PC-9 (cell line): ENCODE results near the gene GPR137. TPM values are rescaled to one million over a fixed set of nuclear protein-coding genes. Genes with fewer than 3 reads are reported as not detected.

Experiments used
- BruUV-seq: library from RNA; stranded (reverse); fragments of 400-500 nt; replicated peaks from 2 replicates; lab custom pipeline; 2021; lab: Mats Ljungman, UMichigan
- CTCF ChIA-PET: fragments of 300-600 bp; sonication (Branson Sonifier 250); formaldehyde crosslinking; loops from one replicate; lab custom pipeline; 2022; ENCODE audit warnings: antibody characterized with exemption; lab: Charles Lee
- POLR2A ChIA-PET: fragments of 300-600 bp; sonication (Branson Sonifier 250); formaldehyde crosslinking; loops from one replicate; lab custom pipeline; 2022; ENCODE audit warnings: antibody characterized with exemption; ENCODE audit not compliant: unreplicated experiment; lab: Charles Lee
- DNase-seq, 2 experiments: peaks; one replicate each; pipeline versions ENCODE4 v3.0.0 to v3.0.0-alpha.2; 2015 to 2022; ENCODE audit warnings: mixed read lengths in 1 of 2
- H2AFZ ChIP-seq: fragments of 200-600 bp; sonication (generic); 2 replicates; pipeline ENCODE4 v1.8.1; 2017; ENCODE audit warnings: antibody characterized with exemption
- H3F3A ChIP-seq: fragments of 200-600 bp; sonication (generic); 2 replicates; pipeline ENCODE4 v1.8.1; 2017; ENCODE audit warnings: antibody characterized with exemption, mild to moderate bottlenecking, low read depth; ENCODE audit not compliant: insufficient read depth
- H3K27ac ChIP-seq: fragments of 200-600 bp; sonication (generic); 2 replicates; pipeline ENCODE4 v1.6.1; 2016; ENCODE audit warnings: mixed run types
- H3K27me3 ChIP-seq: fragments of 200-600 bp; sonication (generic); 2 replicates; pipeline ENCODE4 v1.6.1; 2016; ENCODE audit warnings: low read depth, mixed run types; ENCODE audit not compliant: insufficient read depth
- H3K36me3 ChIP-seq: fragments of 200-600 bp; sonication (generic); 2 replicates; pipeline ENCODE4 v1.6.1; 2016; ENCODE audit warnings: low read depth, mixed run types
- H3K4me1 ChIP-seq: fragments of 200-600 bp; sonication (generic); replicated peaks from 2 replicates; pipeline ENCODE4 v1.6.1; 2016; ENCODE audit warnings: mixed run types; ENCODE audit not compliant: insufficient read depth
- H3K4me2 ChIP-seq: fragments of 200-600 bp; sonication (generic); 2 replicates; pipeline ENCODE4 v1.6.1; 2017; ENCODE audit warnings: mixed run types
- H3K4me3 ChIP-seq: fragments of 200-600 bp; sonication (generic); 2 replicates; pipeline ENCODE4 v1.6.1; 2016; ENCODE audit warnings: mixed run types
- H3K79me2 ChIP-seq: fragments of 200-600 bp; sonication (generic); 2 replicates; pipeline ENCODE4 v1.6.1; 2017; ENCODE audit warnings: low read depth, mixed run types
- H3K9me2 ChIP-seq: fragments of 200-600 bp; sonication (generic); 2 replicates; pipeline ENCODE4 v1.8.1; 2017; ENCODE audit warnings: mild to moderate bottlenecking; ENCODE audit not compliant: insufficient read depth
- H3K9me3 ChIP-seq: fragments of 200-600 bp; sonication (generic); 2 replicates; pipeline ENCODE4 v1.8.1; 2016; ENCODE audit warnings: low read depth; ENCODE audit not compliant: insufficient read depth
- H4K20me1 ChIP-seq: fragments of 200-600 bp; sonication (generic); 2 replicates; pipeline ENCODE4 v1.8.1; 2017; ENCODE audit not compliant: insufficient read depth
- CTCF ChIP-seq: fragments of 200-600 bp; sonication (generic); conservative IDR thresholded peaks from 2 replicates; pipeline ENCODE4 v1.6.1; 2017; ENCODE audit warnings: mixed run types, antibody characterized with exemption, mild to moderate bottlenecking, moderate library complexity
- EZH2 ChIP-seq: fragments of 200-600 bp; sonication (generic); IDR thresholded peaks from 2 replicates; pipeline ENCODE4 v1.8.0; 2017; ENCODE audit warnings: antibody characterized with exemption, low read depth
- intact Hi-C: fragments of 100-400 bp; cut with micrococcal nuclease; formaldehyde crosslinking; loops from one replicate; pipeline ENCODE4 v1.10.0; 2022; ENCODE audit not compliant: unreplicated experiment
- total RNA-seq: library from RNA; stranded (reverse); gene quantifications from 2 replicates; pipeline ENCODE4 v1.2.3, GENCODE V29; 2021

GPR137 gene
- total RNA-seq, 1 experiment from 2014 or later = 72.8 TPM

GRCh38 chr11:64283092-64283491 lies 2.6 kb upstream of the GPR137 start:
- peak overlapping the region; percentile 82; the same call in 1 of the 2 replicates for H3K4me2 ChIP-seq
- DNase-seq = peak in 1 of 2 experiments; percentile 15
- ChIA-PET CTCF (interaction anchor here (0.6 to 0.7 kb wide), 3 partner anchors 23 to 98 kb away, joined by 3 to 7 read pairs (median 3); no protein-coding TSS in a partner anchor), POLR2A (no interaction called here)
- no peaks in the 10 kb centered on the region for H3K36me3 ChIP-seq
- peaks cover 17% of the 10 kb centered on the region; the same call in 1 of the 2 replicates for H3F3A ChIP-seq
- peaks cover 15% of the 10 kb centered on the region; the same call in 1 of the 2 replicates for H3K79me2 ChIP-seq
- no peaks in the 10 kb centered on the region for H3K27me3 ChIP-seq
- H3K4me3 ChIP-seq = no peak overlapping the region
- peaks cover 22% of the 10 kb centered on the region for H3K4me1 ChIP-seq
- no peaks in the 10 kb centered on the region for H4K20me1 ChIP-seq
- H3K27ac ChIP-seq = no peak overlapping the region
- no TSS peak for BruUV-seq
- intact Hi-C loops = no loop called here
- no peak overlapping the region for H2AFZ ChIP-seq
- H3K9me2 ChIP-seq = no peaks in the 10 kb centered on the region
- TF ChIP-seq CTCF (no peak), EZH2 (no peak)
- H3K9me3 ChIP-seq = no peaks in the 10 kb centered on the region

- intact Hi-C loops = loop anchor here (1.0 kb wide), 1 partner anchor 21 kb away; the partner anchor contains the start of gene ESRRA
- TF ChIP-seq EZH2 (no peak), CTCF (no peak)
- Histone ChIP-seq H3F3A (peaks cover 17% of the 10 kb centered on the region; the same call in 1 of the 2 replicates), H3K4me3 (peak within 1 kb of the TSS; percentile 67), H3K9me3 (no peaks in the 10 kb centered on the region), H3K36me3 (no peaks in the 10 kb centered on the region), H3K4me2 (peak within 1 kb of the TSS; percentile 82), H3K27ac (peak within 1 kb of the TSS; percentile 54), H3K79me2 (peaks cover 15% of the 10 kb centered on the region; the same call in 1 of the 2 replicates), H4K20me1 (no peaks in the 10 kb centered on the region), H3K4me1 (peaks cover 22% of the 10 kb centered on the region), H3K9me2 (no peaks in the 10 kb centered on the region), H2AFZ (peak within 1 kb of the TSS; percentile 83), H3K27me3 (no peaks in the 10 kb centered on the region)
- CTCF ChIA-PET = interaction anchor here (0.6 to 1.5 kb wide), 7 partner anchors 13 to 564 kb away, joined by 3 to 7 read pairs (median 4); no protein-coding TSS in a partner anchor
- POLR2A ChIA-PET = interaction anchor here (0.5 to 0.7 kb wide), 3 partner anchors 13 to 17 kb away, joined by 3 to 5 read pairs (median 5); no protein-coding TSS in a partner anchor
- no TSS peak for BruUV-seq
- DNase-seq = peak; percentile 87 to 95
Measured at GRCh38 chr11:64284048-64284961, 1.3 kb upstream of the GPR137 start, which contains the start of gene BAD. TSS of gene BAD (minus strand) at chr11:64284665. CDS start at chr11:64284368, 297 bp downstream.
